Measurements from ENCODE around the gene KRT5.

The KRT5 gene

DNA sequence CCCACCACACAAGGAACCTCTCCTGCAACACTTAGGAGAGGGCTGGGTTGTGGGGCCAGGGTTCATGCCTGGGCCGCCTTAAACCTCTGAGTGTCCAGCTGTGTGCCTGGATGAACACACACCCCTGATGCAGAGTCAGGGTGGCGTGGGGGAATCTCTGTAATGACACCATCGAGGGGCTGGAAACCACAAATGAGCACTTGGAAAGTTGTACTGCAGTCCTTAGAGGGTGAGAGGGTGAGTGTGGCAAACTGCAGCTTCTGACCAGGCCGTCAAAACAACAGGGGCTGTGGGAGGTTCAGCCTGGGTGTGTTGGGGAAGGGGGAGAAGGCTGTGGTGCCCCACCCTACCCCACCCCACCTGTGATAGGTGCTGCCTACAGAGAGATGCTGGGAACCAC lies 12.4 kb upstream of the KRT5 start:
- CTCF ChIA-PET: interaction anchor here (1.7 kb wide), 1 partner anchor 25 kb away, joined by 5 read pairs; no protein-coding TSS in a partner anchor
- no peak for DNase-seq (ENCODE audit: extremely low spot score)
- POLR2A ChIA-PET: no interaction called here
- TF ChIP-seq, protein P1, sequence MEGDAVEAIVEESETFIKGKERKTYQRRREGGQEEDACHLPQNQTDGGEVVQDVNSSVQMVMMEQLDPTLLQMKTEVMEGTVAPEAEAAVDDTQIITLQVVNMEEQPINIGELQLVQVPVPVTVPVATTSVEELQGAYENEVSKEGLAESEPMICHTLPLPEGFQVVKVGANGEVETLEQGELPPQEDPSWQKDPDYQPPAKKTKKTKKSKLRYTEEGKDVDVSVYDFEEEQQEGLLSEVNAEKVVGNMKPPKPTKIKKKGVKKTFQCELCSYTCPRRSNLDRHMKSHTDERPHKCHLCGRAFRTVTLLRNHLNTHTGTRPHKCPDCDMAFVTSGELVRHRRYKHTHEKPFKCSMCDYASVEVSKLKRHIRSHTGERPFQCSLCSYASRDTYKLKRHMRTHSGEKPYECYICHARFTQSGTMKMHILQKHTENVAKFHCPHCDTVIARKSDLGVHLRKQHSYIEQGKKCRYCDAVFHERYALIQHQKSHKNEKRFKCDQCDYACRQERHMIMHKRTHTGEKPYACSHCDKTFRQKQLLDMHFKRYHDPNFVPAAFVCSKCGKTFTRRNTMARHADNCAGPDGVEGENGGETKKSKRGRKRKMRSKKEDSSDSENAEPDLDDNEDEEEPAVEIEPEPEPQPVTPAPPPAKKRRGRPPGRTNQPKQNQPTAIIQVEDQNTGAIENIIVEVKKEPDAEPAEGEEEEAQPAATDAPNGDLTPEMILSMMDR (IDR thresholded peaks at IDR 0.05; ENCODE audit: control extremely low read depth, extremely low read depth, low read depth, missing control alignments): no peak

GRCh38 chr12:52531566-52532300 lies 11.5 kb upstream of the KRT5 start:
- TF ChIP-seq, protein P1 (IDR thresholded peaks at IDR 0.05; ENCODE audit: control extremely low read depth, extremely low read depth, low read depth, missing control alignments): no peak
- POLR2A ChIA-PET: no interaction called here
- no peak for DNase-seq (ENCODE audit: extremely low spot score)
- CTCF ChIA-PET: interaction anchor here (1.7 kb wide), 1 partner anchor 25 kb away, joined by 5 read pairs; no protein-coding TSS in a partner anchor

DNA sequence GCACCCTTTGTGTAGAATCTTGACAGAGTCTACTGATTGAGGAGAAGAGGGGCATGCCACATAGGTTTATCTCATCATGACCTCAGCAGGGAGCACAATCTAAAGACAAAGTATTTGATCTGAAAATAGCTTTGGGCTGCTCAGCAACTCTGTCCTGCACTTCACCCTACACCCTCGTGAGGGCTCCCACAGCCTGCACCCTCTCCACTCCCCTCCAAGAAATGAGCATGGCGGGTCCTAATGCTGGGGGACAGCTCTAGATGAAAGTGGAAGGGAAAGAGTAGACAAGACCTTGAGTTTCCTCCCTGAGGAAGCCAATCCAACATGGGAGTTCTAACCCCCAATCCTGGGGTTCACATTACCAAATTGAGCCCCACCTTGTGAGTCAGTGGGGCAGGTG lies 10.7 kb upstream of the KRT5 start:
- ChIA-PET CTCF (interaction anchor here (1.6 to 1.7 kb wide), 2 partner anchors 16 to 24 kb away, joined by 4 to 5 read pairs; no protein-coding TSS in a partner anchor), POLR2A (no interaction called here)
- TF ChIP-seq, protein P1 (IDR thresholded peaks at IDR 0.05; ENCODE audit: control extremely low read depth, extremely low read depth, low read depth, missing control alignments): no peak
- no peak for DNase-seq (ENCODE audit: extremely low spot score)

GRCh38 chr12:52530366-52530765 lies 10.2 kb upstream of the KRT5 start:
- POLR2A ChIA-PET: no interaction called here
- CTCF ChIA-PET: interaction anchor here (1.6 kb wide), 1 partner anchor 15 kb away, joined by 4 read pairs; no protein-coding TSS in a partner anchor
- TF ChIP-seq, protein P1 (IDR thresholded peaks at IDR 0.05; ENCODE audit: control extremely low read depth, extremely low read depth, low read depth, missing control alignments): no peak
- no peak for DNase-seq (ENCODE audit: extremely low spot score)

DNA sequence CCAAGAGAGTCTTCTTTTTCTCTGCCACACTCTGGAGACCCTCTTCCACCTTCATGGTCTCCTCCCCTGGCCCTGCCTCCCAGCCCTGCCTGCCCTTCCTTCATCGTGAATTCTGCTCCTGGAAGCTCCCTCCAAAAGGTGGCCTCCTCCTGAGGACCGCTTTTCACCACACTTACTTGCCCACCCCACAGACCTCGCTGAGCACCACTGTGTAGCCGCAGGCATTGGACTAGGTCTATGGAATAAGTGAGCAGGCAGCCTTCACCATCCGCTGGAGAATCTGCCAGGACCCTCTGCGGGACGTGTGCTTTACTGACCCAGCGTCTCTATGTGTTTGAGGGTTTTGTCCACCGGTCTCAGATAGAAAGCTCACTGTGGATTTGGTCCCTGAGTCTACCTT lies 9.7 kb upstream of the KRT5 start:
- ChIA-PET POLR2A (no interaction called here), CTCF (interaction anchor here (1.6 kb wide), 1 partner anchor 15 kb away, joined by 4 read pairs; no protein-coding TSS in a partner anchor)
- no peak for DNase-seq (ENCODE audit: extremely low spot score)
- TF ChIP-seq, protein P1 (IDR thresholded peaks at IDR 0.05; ENCODE audit: control extremely low read depth, extremely low read depth, low read depth, missing control alignments): no peak

- TF ChIP-seq, protein P1 (IDR thresholded peaks at IDR 0.05; ENCODE audit: control extremely low read depth, extremely low read depth, low read depth, missing control alignments): no peak
- no peak for DNase-seq (ENCODE audit: extremely low spot score)
- ChIA-PET CTCF (no interaction called here), POLR2A (no interaction called here)
These were observed 9.2 kb upstream of the KRT5 start for GRCh38 chr12:52529417-52529816.
